OCI-M1 (cell line): Measurements from ENCODE around the gene NES.
A peak's percentile ranks its signal among the peaks of the same experiment; 100 is the strongest.

Experiments
- DNase-seq: peaks from one replicate; lab custom pipeline; 2025; lab: John Stamatoyannopoulos, UW

NES gene

DNA sequence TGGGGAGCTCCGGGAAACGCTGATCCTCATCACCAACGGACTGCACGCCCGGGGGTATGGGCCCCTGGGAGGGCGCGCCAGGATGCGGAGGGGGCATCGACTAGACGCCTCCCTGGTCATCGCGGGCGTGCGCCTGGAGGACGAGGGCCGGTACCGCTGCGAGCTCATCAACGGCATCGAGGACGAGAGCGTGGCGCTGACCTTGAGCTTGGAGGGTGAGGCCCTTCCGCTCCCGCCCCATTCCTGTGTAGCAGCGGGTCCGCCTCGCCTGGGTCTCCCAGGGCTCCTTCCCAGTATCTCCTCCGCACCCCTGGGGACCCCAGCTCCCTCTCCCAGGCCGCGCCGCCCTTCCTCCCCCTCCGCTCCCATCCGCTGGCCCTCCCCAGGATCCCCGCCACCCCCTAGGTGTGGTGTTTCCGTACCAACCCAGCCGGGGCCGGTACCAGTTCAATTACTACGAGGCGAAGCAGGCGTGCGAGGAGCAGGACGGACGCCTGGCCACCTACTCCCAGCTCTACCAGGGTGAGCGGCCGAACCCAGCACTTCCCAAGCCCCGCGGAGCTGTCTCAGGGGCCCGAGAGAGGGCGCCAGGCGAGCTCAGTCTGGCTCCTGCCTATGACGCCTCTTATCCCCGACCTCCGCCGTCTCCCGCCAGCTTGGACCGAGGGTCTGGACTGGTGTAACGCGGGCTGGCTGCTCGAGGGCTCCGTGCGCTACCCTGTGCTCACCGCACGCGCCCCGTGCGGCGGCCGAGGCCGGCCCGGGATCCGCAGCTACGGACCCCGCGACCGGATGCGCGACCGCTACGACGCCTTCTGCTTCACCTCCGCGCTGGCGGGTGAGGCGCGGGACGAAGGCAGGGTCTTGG lies 53.0 kb downstream of the NES start:
- DNase-seq = peak; percentile 43

- DNase-seq = no peak
Observed at GRCh38 chr1:156622581-156623297, 54.5 kb downstream of the NES start.

DNA sequence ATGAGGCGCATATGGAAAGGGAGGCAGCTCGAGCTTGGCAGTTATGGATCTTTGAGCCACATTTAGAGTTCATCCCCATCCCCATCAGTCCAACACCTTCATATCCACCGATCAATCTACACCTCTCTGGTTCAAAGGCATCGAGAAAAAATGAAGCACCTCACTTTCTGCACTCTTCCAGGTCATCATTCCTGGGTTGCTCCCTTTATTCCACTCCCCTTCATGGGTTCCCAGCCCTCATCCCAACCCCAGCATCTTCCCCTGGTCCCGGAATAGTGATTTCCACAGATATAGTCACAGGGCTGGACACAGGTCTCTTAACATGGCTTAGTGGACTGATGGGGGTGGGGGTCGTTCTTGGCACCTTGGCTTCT lies 57.6 kb downstream of the NES start:
- no peak for DNase-seq

- peak; percentile 43 for DNase-seq
Observed at GRCh38 chr1:156618853-156619581, 58.2 kb downstream of the NES start, which contains the start of gene HAPLN2. TSS of gene HAPLN2 (plus strand) at chr1:156619415. CDS start at chr1:156623491, 4,076 bp downstream.
